Daoy (cell line): ENCODE measurements around the gene SLC26A1. TPM values are rescaled to one million over a fixed set of nuclear protein-coding genes. Genes with fewer than 3 reads are reported as not detected.
"Not testable (repeated sequence)": the region's sequence is repeated elsewhere in the genome, so short reads cannot be mapped to it uniquely, and the experiment has no call there.

Experiments used
- DNase-seq: peaks from one replicate; pipeline ENCODE4 v3.0.0-alpha.2; 2015; ENCODE audit warnings: low read depth
- total RNA-seq: library from RNA; depleted of rRNA; stranded (reverse); fragments of >200 nt; shearing (Covaris generic); gene quantifications from 2 replicates; pipeline ENCODE4 v1.2.3, GENCODE V29; 2014

Gene SLC26A1
- total RNA-seq, 1 experiment from 2014 or later: 0.57 TPM

GRCh38 chr4:954211-955020 is 38.8 kb downstream of the SLC26A1 start:
- DNase-seq: peak; percentile 1

GRCh38 chr4:953574-953915 is 39.7 kb downstream of the SLC26A1 start:
- DNase-seq: peak; percentile 1

GRCh38 chr4:952881-953573 is 40.2 kb downstream of the SLC26A1 start:
- no peak for DNase-seq

- no peak for DNase-seq
These were observed 41.4 kb downstream of the SLC26A1 start for GRCh38 chr4:951594-952468.

GRCh38 chr4:951186-951585 is 42.0 kb downstream of the SLC26A1 start:
- DNase-seq: no peak

GRCh38 chr4:950136-951020 is 42.8 kb downstream of the SLC26A1 start:
- DNase-seq: no peak

- no peak for DNase-seq
These were observed 43.5 kb downstream of the SLC26A1 start for GRCh38 chr4:949656-950055.

- DNase-seq: no peak
These were observed 44.3 kb downstream of the SLC26A1 start for GRCh38 chr4:948936-949300.

- no peak for DNase-seq
These were observed 44.9 kb downstream of the SLC26A1 start for GRCh38 chr4:948101-948935.

GRCh38 chr4:947491-947971 is 45.7 kb downstream of the SLC26A1 start:
- DNase-seq: no peak

GRCh38 chr4:946517-947471 is 46.4 kb downstream of the SLC26A1 start:
- DNase-seq: no peak

GRCh38 chr4:946103-946450 is 47.1 kb downstream of the SLC26A1 start:
- peak; percentile 1 for DNase-seq

- peak; percentile 1 for DNase-seq
These were observed 47.7 kb downstream of the SLC26A1 start for GRCh38 chr4:945274-946102.

GRCh38 chr4:939508-939907 is 53.7 kb downstream of the SLC26A1 start:
- not testable (repeated sequence) for DNase-seq
